Effector CD8-positive, alpha-beta T cell (primary cell): Measurements from ENCODE around the gene GNB1.
"Not testable (repeated sequence)": the region's sequence is repeated elsewhere in the genome, so short reads cannot be mapped to it uniquely, and the experiment has no call there.

ENCODE experiments used
- DNase-seq: peaks from one replicate; lab custom pipeline; 2025; lab: John Stamatoyannopoulos, UW

Gene GNB1

GRCh38 chr1:1746566-1746909 lies 144.3 kb downstream of the GNB1 start:
- not testable (repeated sequence) for DNase-seq

DNA sequence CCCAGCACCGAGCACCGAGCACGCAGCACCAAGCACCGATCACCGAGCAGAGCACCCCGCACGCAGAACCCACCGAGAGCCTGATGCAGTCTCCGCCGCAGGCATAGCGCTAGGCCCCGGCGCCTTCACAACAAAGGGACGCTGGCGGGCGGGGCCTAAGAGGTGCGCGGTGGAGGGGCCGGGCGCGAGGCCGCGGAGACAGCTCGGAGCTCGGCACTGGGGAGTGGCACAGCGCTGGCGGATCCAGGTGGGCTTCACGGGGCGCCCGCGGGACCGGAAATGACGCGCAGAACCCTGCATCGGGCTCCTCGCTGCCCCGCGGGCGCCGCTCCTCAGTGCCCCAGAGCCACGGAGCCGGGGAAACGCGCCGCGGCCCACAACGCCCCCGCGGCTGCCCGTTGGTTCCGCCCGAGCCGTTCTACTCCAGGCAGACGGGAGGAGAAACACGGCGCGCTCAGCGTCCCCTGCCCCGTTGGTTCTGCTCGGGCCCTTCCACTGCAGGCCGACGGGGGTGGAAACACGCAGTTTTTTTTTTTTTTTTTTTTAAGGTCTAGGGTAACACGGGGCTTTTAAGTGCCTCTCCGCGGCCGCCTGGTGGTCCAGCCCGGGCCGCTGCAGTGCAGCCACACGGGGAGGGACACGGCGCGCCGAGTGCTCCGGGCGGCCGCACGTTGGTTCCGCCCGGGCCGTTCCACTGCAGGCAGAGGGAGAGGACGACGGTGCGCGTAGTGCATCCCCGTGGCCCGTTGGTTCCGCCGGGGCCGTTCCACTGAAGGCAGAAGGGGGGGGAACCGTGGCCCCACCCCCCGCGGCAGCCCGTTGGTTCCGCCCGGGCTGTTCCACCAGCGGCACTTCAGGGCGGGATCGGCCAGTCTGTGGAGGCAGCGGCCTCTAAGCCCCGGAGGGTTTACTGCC lies 145.0 kb downstream of the GNB1 start:
- DNase-seq, result peak; percentile 66

DNA sequence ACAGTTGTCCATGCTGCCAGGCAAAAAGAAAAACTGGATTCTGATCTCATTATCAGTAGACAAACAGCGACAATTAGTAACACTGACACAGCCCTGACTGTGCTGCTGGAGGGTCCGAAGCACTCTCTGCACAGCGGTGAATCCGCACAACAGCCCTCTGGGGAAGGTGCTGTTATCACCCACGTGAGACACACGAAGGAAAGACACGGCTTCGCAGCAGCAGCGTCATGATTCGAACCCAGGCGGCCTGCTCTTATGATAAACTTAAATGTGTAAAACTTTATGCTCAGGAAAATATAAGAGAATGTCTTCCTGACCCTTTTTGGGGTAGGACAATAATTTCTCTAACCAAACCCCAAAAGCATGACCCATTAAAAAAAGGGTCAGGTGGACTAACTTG lies 148.4 kb downstream of the GNB1 start:
- not testable (repeated sequence) for DNase-seq

DNA sequence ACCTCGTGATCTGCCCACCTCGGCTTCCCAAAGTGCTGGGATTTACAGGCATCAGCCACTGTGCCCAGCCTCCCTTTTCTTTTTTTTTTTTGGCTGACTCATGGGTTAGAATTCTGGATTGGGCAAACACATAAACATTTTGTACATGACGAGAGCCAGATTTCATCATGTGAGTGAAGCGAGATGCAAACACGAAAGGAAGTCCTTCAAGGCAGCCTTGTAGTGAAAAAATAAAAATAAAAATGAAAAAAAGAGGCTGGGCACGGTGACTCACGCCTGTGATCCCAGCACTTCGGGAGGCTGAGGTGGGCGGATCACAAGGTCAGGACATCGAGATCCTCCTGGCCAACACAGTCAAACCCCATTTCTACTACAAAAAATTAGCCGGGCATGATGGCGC lies 149.9 kb downstream of the GNB1 start:
- not testable (repeated sequence) for DNase-seq

DNA sequence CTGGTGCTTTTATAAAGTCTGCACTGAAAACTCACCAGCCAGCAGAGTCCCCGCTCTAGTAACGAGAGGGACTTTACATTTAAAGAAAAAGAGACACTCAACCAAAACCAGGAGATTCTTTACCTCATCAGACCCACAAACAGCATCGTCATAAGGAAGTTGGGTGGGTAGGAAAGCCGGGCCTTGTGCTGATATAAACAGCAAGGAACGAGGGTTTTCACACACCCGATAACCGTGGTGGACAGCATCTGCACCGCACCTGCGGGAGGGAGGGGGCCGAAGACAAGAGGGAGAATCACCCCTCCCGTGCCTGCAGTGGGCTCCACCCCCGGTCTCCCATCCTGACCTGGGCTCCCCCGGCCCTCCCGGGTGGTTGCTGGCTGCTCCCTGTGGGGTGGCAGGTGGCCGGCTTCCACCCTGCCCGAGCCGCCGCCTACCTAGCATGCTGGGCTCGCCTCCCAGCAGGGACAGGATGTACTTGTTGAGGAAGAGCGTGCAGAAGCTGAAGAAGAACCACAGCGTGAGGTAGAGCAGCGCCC lies 152.0 kb downstream of the GNB1 start:
- DNase-seq, result not testable (repeated sequence)

GRCh38 chr1:1737675-1738590 lies 153.0 kb downstream of the GNB1 start:
- DNase-seq, result not testable (repeated sequence)
